GM18909 (cell line): ENCODE data around the gene LRRC8C.

ENCODE experiments used
- ATAC-seq: cut with Tn5 transposase; IDR thresholded peaks from one replicate; pipeline ENCODE4 v1.9.1; 2021; ENCODE audit warnings: mild to moderate bottlenecking; ENCODE audit not compliant: unreplicated experiment, poor library complexity

The LRRC8C gene

GRCh38 chr1:89670163-89670562 lies 37.2 kb downstream of the LRRC8C start:
- ATAC-seq = peak; percentile 99

DNA sequence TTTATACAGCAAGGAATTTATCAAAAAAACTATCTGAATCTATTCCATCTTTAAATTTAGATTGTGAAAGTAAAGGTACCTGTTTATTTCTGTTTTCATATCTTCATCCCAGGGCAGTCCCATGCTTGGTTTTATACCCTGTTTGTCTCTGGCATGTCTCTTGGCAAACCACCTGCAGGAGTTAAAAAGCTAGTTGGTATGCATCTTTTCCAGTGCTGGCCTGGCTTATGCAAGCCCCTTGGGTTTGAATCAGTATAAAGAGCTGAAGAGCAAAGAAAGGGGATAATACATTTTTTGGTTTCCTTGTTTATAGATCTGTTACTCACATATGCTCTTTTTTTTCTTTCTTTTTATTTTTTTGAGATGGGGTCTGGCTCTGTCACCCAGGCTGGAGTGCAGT lies 37.8 kb downstream of the LRRC8C start:
- no peak for ATAC-seq

DNA sequence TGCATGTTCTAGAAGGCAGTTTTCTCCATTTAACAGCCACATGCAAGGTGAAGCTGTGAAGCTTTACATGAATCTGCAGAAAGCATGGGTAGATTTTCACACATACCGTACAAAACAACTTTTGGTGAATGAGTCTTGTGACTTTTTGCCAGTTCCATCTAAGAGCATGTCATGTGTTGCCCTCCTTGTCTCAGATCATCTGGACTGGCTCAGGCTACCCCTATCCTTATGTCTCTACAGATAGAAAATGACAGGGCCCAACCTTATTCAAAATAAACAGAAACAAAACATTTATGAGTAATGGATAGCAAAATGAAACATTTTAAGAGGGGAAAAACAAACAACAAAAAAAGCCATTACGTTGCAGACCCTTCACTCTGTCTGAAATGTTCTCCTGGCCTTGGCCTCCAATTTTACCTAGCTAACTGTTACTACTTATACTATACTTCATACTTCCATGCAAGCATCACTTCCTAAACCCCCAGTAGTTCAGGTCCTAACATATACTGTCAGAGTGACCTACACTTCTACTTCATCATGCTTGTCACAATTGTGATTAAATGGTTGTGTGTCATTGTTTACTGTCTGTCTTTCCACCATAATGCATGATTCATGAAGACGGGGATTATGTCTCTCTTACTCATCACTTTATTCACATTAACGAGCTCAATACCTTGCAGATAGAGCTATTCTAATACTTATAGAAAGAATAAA lies 39.0 kb downstream of the LRRC8C start:
- ATAC-seq = no peak

DNA sequence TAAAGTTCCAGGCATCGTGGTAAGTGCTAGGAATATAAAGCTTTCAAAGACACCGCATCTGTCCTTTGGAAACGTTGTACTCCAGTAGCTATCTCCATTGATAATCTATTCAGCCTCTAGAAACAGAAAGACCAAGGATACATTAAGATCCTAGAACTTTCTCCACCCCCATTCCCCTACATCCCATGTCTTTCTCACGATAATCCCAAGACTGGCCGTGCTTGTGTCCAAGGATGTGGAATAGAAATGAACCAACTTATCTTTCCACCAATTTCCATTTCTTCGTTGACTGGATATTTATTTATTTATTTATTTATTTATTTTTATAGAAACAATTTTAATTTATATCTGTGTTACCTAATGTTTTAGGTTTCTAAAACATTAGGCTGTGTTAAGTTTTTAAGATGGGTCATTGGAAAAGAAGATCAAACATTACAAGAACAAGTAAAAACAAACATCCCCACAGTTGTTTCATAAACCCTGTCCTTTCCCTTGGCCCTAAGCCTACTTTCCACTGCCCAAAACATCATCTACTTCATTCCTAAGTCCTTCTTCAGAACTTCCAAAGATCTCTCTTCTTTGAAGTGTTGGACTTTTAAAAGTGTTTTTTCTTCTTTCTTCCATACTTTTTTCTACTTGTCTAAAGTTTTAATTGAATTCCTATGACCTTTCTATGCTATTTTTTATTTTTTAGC lies 39.7 kb downstream of the LRRC8C start:
- no peak for ATAC-seq

DNA sequence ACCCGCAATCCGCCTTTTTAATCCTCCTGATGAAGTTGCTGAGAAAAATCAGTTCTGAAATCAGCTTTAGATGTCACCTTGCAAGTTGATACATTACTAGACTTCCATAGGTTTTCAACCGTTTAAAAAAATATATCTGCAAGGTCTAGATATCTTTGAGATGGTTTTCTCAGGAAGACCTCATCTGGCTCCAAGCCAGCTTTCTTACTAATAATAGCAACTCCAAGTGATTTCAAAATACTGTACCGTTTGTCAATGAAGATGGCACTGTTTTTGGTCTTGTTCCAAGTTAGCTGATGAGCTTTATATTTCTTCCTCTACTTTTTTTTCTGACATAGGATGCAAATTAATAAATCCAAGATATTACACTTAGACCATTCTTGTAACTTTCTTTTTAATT lies 40.3 kb downstream of the LRRC8C start:
- ATAC-seq = no peak

- ATAC-seq = no peak
Observed at GRCh38 chr1:89675677-89676076, 42.8 kb downstream of the LRRC8C start.

DNA sequence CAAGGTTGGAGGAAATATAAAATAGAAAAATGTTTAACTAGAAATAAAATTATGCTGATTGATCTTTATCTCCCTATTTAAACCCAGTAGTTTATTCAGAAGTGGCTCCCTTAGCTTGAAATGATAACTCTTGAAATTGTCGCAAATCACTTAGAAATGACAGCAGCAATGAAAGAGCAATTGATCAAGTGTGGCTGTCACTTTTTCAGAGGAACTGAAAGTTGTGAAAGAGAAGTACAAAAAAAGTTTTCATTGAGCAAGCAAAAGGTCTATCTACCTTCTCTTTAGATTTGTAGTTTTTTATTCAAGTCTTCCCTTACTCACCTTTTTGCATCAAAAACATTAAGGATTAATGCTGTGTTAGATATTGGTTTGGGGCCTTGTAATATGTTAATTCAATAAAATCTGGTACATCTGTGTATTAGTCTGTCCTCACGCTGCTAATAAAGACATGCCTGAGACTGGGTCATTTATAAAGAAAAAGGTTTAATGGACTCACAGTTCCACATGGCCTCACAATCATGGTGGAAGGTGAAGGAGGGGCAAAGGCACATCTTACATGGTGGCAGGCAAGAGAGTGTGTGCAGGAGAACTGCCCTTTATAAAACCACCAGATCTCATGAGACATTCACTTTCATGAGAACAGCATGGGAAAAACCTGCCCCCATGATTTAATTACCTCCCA lies 48.3 kb downstream of the LRRC8C start:
- ATAC-seq = peak; percentile 62

DNA sequence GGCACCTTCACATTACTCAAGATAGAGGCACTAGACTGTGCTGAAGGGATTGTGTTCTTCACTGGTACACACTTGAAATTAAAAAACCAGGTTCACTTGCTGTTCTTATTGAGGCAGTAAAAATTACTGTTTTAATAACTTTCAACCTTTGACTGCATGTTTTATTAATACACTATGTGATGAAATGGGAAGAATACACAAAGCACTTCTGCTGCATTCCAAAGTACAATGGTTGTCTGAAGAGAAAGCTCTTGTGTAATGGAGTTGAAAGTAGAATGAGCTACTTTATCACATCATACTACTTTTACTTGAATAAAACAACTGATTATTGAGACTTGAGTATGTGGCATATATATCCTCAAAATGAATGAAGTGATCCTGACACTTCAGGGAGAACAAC lies 49.7 kb downstream of the LRRC8C start:
- no peak for ATAC-seq

- ATAC-seq = no peak
Observed at GRCh38 chr1:89685461-89685860, 52.5 kb downstream of the LRRC8C start.

DNA sequence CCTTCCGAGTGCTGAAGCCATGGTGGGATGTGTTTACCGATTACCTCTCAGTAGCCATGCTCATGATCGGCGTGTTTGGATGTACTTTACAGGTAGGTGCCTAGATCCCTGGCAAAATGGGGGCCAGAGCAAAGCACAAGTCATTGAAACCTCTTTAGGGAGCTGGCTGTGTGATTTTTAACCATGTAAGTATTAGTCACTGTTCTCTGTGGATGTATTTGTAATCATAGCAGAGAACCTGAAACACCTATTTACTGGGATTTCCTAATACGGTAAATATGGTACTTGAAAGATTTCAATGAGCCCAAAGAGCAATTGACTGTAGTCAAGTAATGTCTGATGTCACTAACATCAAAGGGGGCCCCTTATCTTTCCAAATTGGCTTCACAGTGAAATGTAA lies 53.6 kb downstream of the LRRC8C start:
- no peak for ATAC-seq

GRCh38 chr1:89687254-89687653 lies 54.3 kb downstream of the LRRC8C start:
- ATAC-seq = no peak

GRCh38 chr1:89688607-89689006 lies 55.7 kb downstream of the LRRC8C start:
- no peak for ATAC-seq

DNA sequence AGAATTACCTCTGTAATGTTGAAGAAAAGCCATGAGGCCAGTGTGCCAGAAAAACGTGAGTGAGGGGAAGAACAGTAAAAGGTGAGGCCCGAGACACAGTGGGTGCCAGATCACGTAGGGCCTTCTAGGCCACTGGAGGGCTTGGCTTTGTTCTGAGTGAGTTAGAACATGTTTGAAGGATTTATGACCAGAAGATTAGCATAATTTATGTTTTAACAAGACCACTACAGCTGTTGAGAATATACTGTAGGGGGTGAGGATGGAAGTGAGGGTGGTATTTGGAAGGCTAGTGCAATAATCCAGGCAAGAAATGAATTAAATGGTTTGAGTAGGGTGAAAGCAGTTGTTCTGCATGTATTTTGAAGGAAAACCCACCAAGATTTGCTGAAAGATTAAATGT lies 56.3 kb downstream of the LRRC8C start:
- no peak for ATAC-seq

GRCh38 chr1:89690595-89690994 lies 57.7 kb downstream of the LRRC8C start:
- ATAC-seq = no peak

DNA sequence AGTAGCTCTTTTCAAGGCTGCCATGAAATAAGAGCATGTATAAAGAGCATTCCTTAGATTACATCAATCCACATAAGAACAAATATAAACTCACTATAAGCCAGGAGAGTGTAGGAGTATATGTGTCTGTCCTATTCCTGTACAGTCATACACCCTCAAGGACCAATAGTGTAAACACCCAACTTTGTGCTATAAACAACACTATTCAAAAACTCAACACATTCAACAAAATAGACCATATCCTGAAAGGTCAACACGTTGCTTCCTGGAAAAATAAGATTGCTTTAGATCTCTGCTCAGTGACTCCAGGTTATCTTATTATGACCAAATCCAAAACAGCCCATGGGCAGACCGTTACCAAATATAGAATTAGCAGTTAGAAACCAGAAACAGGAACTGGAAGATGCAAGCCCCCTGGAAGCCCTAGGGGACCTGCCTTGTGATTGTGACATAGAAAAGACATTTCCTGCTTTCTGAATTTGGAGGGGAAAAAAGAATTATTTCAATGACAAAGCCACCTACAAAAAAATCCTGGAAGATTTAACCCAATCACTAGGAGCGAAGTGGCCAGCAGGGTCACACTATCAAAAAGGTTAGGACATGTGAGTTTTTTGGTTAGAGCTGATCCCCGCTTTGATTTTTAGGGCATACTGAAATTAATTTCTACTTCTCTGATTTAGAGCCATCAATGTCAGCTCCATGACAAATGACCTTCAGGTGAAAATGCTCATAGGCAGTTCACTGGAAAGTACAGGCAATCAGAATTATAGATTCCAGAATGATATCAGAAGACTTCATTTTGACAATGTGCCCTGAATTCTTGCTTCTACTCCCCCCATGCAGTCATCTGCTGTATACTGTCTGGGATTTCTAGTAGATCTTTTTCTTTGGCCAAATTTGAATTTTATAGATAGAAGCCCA lies 59.9 kb downstream of the LRRC8C start:
- ATAC-seq = no peak

GRCh38 chr1:89695847-89696246 lies 62.9 kb downstream of the LRRC8C start:
- no peak for ATAC-seq

DNA sequence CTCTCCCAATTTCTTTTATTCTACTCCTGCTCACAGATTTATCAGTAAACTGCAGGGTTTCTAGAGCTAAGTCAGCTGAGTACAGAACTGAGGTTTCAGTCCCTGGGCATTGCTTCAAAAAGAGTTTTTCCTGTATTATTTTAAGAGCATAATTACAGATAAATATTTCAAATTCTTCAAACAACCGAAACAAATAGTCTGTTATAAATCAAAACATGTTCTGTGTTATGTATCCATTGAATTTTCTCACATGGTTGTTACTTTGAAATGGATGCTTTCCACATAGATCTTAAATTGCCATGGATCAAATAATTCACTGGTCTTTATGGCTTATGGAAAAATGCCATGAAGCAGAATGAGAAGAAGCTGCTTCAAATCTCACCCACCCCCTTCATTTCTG lies 64.5 kb downstream of the LRRC8C start:
- ATAC-seq = no peak

DNA sequence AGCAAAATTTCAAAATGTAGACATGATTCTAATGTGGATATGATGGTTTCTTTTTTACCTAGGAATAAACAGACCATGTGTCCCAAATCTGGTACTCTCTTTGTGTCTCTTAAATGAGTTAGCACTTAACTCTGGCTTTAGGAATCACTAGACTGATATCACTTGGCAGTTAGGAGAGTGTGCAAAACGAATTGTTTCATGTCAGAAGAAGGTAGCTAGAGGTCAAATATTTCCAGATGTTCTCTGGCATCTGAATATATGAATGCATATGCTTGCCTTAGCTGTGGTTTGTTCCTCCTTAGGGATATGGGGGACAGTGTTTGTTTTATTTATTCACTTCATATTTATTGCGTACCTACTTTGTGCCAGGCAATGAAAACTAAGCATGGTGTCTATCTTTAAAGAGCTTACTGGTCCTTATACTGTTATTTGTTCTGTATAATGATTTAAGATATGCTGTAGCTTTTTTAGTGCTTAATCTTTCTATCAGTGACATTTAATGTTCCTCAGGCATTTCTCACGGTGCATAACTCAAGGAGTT lies 65.2 kb downstream of the LRRC8C start:
- ATAC-seq = no peak

DNA sequence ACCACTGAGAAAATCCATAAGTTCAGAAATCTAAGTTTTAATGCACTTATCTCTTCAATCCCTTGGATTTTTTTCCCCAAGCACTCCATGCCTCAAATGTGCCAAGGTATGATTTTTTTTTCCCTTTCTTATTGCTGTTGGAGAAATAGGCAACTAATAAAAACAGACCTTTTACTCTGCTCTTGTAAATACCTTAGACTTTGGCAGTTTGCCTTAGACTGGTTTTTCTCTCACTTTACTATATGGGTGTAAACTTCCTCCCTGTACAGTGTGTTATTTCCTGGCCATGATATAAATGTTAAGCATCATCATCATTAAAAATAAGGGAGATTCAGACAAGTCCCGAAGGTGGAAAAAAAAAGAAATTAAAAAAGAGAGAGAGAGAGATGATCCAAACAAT lies 65.7 kb downstream of the LRRC8C start:
- ATAC-seq = no peak

DNA sequence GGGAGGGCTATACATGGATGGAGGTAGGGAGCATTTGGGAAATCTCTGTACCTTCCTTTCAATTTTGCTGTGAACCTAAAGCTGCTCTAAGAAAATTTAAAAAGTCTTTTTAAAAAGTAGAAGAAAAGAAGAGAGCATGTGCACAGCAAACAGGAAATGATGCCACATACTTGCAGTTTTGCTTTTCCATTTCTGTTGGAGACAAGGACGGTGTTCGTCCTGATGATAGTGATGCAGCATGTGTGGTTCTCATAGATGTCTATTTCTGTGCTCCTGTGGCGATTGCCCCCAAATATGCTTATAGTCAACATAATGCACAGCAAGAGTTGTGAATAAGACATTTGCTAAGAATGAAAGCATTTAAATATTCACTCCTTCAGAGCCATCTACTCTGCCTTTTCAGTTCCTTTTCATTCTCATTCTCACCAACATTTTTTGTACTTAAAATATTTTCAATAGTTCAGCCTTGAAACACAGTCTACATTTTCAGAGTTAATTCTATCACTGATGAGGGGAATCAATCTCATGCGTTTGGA lies 66.6 kb downstream of the LRRC8C start:
- no peak for ATAC-seq
